Ovary (tissue), 9 donors: ENCODE measurements around the gene PON2. TPM values are rescaled to one million over a fixed set of nuclear protein-coding genes. Genes with fewer than 3 reads are reported as not detected.

Source experiments
- DNase-seq, 5 donors: peaks; one replicate each; pipeline ENCODE4 v3.0.0-alpha.2; 2019 to 2020
- H3K27ac ChIP-seq, 2 donors: fragments of 200-600 bp; one replicate each; pipeline versions ENCODE4 v1.5.1 to v1.8.0; 2019 to 2022
- H3K27me3 ChIP-seq: fragments of 200-600 bp; one replicate; pipeline ENCODE4 v1.8.0; 2022
- H3K36me3 ChIP-seq: fragments of 200-600 bp; sonication (generic); one replicate; pipeline ENCODE4 v1.5.1; 2019
- H3K4me1 ChIP-seq: one replicate; pipeline ENCODE4 v1.8.1; 2013; ENCODE audit warnings: mild to moderate bottlenecking, moderate library complexity; ENCODE audit not compliant: insufficient read depth
- H3K4me3 ChIP-seq: fragments of 200-600 bp; sonication (generic); one replicate; pipeline ENCODE4 v1.5.1; 2017
- H3K9me3 ChIP-seq, 2 donors: fragments of 200-600 bp in 1 of 2; sonication (generic) in 1 of 2; one replicate each; pipeline versions ENCODE4 v1.5.1 to v1.8.1; 2013 to 2019; ENCODE audit warnings: mild to moderate bottlenecking in 1 of 2, moderate library complexity in 1 of 2
- EP300 ChIP-seq: sonication (generic); formaldehyde crosslinking; IDR thresholded peaks from one replicate; pipeline ENCODE4 v1.6.1; 2017; ENCODE audit warnings: antibody characterized with exemption
- POLR2A ChIP-seq: fragments of 450-650 bp; IDR thresholded peaks from one replicate; pipeline ENCODE4 v1.6.1; 2017; ENCODE audit warnings: antibody characterized with exemption, mild to moderate bottlenecking, moderate library complexity
- WGBS, 3 donors: extraction: QIAGEN DNeasy Blood & Tissue Kit in 1 of 3; methylation state at CpG; one replicate each; pipeline versions ENCODE4 v1.1.5 to v1.1.7; 2013 to 2017; 5-methylcytosine and 5-hydroxymethylcytosine counted together
- intact Hi-C, 4 donors: fragments of 100-400 bp; cut with DNase I; formaldehyde crosslinking; loops; one replicate each; pipeline versions ENCODE4 v1.11.0 to v1.15.1; 2022 to 2023
- polyA plus RNA-seq, 2 donors: library from polyadenylated mRNA; stranded (reverse); fragments of 200-250 nt in 1 of 2; fragments of 350-450 nt in 1 of 2; fragmentation: Illumina TruSeq in 1 of 2; extraction: RNeasy Lipid Tissue Mini Kit (QIAGEN cat#74804) in 1 of 2; gene quantifications; one replicate each; pipeline ENCODE4 v1.2.3, GENCODE V29; 2013 to 2014
- total RNA-seq, 7 donors: library from RNA; depleted of rRNA in 2 of 7; stranded (reverse); fragments of >200 nt in 2 of 7; fragmentation: NEBNext Ultra II Directional in 3 of 7; extraction: Animal tissue kit (Norgen Biotek cat#: 25700) in 3 of 7; gene quantifications; one replicate each; pipeline versions ENCODE4 v1.1.0 to v1.2.4, GENCODE V29; 2016 to 2023
- TF ChIP-seq, protein P1 (sequence below), 3 donors: fragments of 450-650 bp in 2 of 3; fragments of 200-600 bp in 1 of 3; IDR thresholded peaks; one replicate each; pipeline versions ENCODE4 v1.5.1 to v1.8.0; 2016 to 2022; ENCODE audit warnings: antibody characterized with exemption in 3 of 3, mild to moderate bottlenecking in 1 of 3
- donor health status: DM: no; HTN: no; CAD: no; lungs with moderate emphysema.
- donor health status: DM: no; HTN: no; CAD: no.
- donor health status: Bipolar disorder and iron deficiency.
- donor health status: DM: yes; HTN: yes; CAD: no.
- donor health status: DM: no; HTN: no; CAD: no.
- donor health status: DM: yes; HTN: yes; CAD: no.

PON2 gene
- total and polyA plus RNA-seq, 9 donors = 29.3 to 108 (median 48.1) TPM

DNA sequence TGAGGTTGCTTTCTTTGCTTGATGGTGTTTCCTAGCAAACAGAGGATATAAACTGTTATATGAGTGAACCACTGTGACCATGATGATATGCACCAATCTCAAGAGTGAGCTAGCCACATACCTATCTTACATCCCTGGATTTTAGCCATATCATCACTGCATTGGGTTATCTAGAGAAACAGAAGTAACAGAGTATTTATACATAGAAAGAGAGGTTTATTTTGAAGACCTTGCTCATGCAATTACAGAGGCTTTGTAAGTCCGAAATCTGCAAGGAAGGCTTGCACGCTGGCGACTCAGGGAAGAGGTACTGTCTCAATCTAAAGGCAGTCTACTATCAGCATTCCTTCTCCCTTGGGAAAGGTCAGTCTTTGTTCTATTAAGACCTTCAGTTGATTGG is 11.8 kb upstream of the PON2 start:
- Histone ChIP-seq H3K4me1 (no peaks in the 10 kb centered on the region), H3K27ac (no peak overlapping the region), H3K27me3 (no peaks in the 10 kb centered on the region), H3K4me3 (no peak overlapping the region), H3K36me3 (no peaks in the 10 kb centered on the region), H3K9me3 (no peaks in the 10 kb centered on the region)
- TF ChIP-seq, protein P1, sequence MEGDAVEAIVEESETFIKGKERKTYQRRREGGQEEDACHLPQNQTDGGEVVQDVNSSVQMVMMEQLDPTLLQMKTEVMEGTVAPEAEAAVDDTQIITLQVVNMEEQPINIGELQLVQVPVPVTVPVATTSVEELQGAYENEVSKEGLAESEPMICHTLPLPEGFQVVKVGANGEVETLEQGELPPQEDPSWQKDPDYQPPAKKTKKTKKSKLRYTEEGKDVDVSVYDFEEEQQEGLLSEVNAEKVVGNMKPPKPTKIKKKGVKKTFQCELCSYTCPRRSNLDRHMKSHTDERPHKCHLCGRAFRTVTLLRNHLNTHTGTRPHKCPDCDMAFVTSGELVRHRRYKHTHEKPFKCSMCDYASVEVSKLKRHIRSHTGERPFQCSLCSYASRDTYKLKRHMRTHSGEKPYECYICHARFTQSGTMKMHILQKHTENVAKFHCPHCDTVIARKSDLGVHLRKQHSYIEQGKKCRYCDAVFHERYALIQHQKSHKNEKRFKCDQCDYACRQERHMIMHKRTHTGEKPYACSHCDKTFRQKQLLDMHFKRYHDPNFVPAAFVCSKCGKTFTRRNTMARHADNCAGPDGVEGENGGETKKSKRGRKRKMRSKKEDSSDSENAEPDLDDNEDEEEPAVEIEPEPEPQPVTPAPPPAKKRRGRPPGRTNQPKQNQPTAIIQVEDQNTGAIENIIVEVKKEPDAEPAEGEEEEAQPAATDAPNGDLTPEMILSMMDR (IDR thresholded peaks at IDR 0.05) = no peak
- no peak for TF ChIP-seq POLR2A
- no peak for TF ChIP-seq EP300
- intact Hi-C loops = no loop called here
- 95 to 96% (median 95%) methylated on average over 3 of the region's 3 CpGs for WGBS, 3 donors
- no peak for DNase-seq

DNA sequence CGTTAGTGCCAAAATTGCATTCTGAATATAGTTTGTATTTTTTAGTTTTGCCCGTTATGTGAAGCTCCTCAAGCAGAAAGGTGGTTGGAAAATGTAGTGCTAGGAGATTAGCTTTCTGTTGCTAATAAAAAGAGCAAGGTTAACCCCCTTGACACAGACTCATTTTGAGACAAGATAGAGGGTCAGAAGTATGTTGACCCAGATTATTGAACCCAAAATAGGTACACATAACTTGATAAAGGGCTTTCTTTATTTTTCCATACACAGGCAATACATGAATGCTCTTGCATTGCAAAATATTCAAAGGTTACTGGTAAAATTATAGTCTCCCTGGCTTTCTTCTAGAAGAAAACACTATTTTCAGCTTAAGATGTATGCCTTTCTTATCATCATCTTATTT is 10.0 kb upstream of the PON2 start:
- H3K27me3 ChIP-seq = no peaks in the 10 kb centered on the region
- H3K4me1 ChIP-seq = no peaks in the 10 kb centered on the region
- no peaks in the 10 kb centered on the region for H3K36me3 ChIP-seq
- no peak overlapping the region for H3K27ac ChIP-seq
- intact Hi-C loops = no loop called here
- no peaks in the 10 kb centered on the region for H3K9me3 ChIP-seq
- 26 to 58% (median 27%) methylated on average over 2 of the region's 2 CpGs for WGBS, 3 donors
- no peak overlapping the region for H3K4me3 ChIP-seq
- TF ChIP-seq POLR2A = no peak
- TF ChIP-seq EP300 = no peak
- TF ChIP-seq, protein P1 (IDR thresholded peaks at IDR 0.05) = no peak
- no peak for DNase-seq

DNA sequence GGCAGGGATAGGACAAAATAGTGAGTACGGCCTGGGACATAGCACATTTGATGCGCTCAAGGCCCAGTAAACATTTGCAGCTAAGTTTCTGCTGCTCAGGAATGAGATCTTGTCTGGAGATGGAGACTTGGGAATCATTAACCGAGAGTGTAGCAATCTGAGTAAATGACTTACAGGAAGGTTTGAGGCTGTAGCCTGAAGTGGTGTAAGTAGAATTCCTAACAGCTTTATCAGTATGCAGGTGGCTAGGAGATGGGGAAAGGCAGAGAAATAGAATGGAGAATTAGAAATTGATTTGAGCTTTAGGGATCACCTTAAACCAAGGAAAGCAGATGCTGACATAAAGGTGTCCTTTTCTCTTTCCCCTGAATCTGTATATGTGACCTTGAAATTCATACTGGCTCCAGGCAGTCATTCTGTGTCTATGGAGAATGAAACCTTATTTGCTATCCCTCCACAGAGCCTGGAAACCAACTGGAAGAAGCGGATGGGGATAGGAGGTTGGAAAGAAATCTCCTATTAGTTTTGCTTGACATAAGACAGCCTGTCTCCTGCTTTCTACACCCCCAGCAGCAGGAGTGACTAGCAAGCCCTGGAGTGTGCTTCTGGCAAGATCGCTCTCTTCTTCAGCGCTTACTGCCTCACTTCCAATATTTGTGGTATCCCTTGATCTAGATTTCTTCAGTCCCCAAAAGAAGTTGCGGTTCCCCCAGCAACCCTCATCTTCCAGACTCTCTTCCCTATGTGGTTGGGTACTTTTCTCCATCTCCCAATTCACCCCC is 6.4 kb upstream of the PON2 start:
- no peak for DNase-seq
- Histone ChIP-seq H3K4me1 (no peaks in the 10 kb centered on the region), H3K27me3 (no peaks in the 10 kb centered on the region), H3K4me3 (no peak overlapping the region), H3K27ac (no peak overlapping the region), H3K36me3 (no peaks in the 10 kb centered on the region), H3K9me3 (no peaks in the 10 kb centered on the region)
- intact Hi-C loops = no loop called here
- TF ChIP-seq EP300 = no peak
- no peak for TF ChIP-seq POLR2A
- TF ChIP-seq, protein P1 (IDR thresholded peaks at IDR 0.05) = no peak
- 79 to 91% (median 80%) methylated on average over 7 of the region's 7 CpGs for WGBS, 3 donors

DNA sequence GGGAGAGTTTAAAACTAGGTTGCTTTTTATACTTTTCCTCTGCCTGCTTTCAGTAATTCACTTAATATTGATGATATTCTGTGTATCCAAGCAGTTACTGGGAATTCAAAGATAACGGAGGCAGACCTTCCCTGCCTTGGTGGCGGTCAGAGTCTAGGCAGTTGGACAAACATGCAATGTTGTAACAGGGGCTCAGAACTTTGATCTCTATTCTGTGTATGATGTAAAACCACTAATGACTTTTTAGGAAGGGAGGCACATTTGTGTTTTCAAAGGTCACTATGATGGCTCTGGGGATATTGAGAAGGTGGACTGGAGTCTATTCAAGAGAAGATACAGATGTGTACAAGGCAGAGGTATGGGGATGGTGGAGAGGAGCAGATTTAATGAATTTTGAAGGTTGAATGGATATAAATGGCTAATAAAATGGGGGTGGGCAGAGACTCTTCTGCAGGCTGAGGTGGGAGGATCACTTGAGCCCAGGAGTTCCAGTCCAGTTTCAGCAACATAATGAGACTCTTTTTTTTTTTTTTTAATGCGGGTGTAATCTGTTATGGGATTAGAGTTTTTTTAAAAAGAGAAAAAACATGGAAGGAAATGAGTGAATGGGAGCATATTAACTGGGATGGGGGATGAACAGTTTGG is 5.7 kb upstream of the PON2 start:
- H3K4me1 ChIP-seq = peaks cover under 1% of the 10 kb centered on the region
- H3K27me3 ChIP-seq = no peaks in the 10 kb centered on the region
- no peak overlapping the region for H3K27ac ChIP-seq
- H3K36me3 ChIP-seq = no peaks in the 10 kb centered on the region
- DNase-seq = no peak
- H3K4me3 ChIP-seq = no peak overlapping the region
- 91 to 94% (median 94%) methylated on average over 3 of the region's 3 CpGs for WGBS, 3 donors
- intact Hi-C loops = no loop called here
- no peak for TF ChIP-seq POLR2A
- TF ChIP-seq EP300 = no peak
- TF ChIP-seq, protein P1 (IDR thresholded peaks at IDR 0.05) = no peak
- H3K9me3 ChIP-seq = no peaks in the 10 kb centered on the region
